ENCODE measurements around the gene C1orf198.

GRCh38 chr1:230915078-230915477, 46.8 kb upstream of the C1orf198 start:
- TF ChIP-seq FOSL2 (IDR thresholded peaks at IDR 0.05; ENCODE audit: borderline replicate concordance, low read depth) (no peak), POLR2AphosphoS5 (IDR thresholded peaks at IDR 0.05; ENCODE audit: low read depth, low read length) (no peak), GABPA (IDR thresholded peaks at IDR 0.05; ENCODE audit: low read depth) (no peak)
